Panc1 (cell line): ENCODE data around the gene NDUFS7. TPM values are rescaled to one million over a fixed set of nuclear protein-coding genes. Genes with fewer than 3 reads are reported as not detected.

Source experiments
- ATAC-seq: fragments of 200-7000 bp; cut with Tn5 transposase; 2 replicates; pipeline ENCODE4 v1.9.1; 2020; ENCODE audit warnings: mild to moderate bottlenecking, moderate library complexity
- BruUV-seq: library from RNA; stranded (reverse); fragments of 400-500 nt; replicated peaks from 2 replicates; lab custom pipeline; 2021; lab: Mats Ljungman, UMichigan
- CTCF ChIA-PET: fragments of 300-600 bp; sonication (Branson Sonifier 250); formaldehyde crosslinking; loops from one replicate; lab custom pipeline; 2022; ENCODE audit warnings: antibody characterized with exemption; lab: Charles Lee
- POLR2A ChIA-PET: fragments of 300-600 bp; sonication (Branson Sonifier 250); formaldehyde crosslinking; loops from one replicate; lab custom pipeline; 2022; ENCODE audit warnings: antibody characterized with exemption; lab: Charles Lee
- DNase-seq: peaks from one replicate; pipeline ENCODE4 v3.0.0-alpha.2; 2010; ENCODE audit warnings: low read depth, low spot score
- H3K27ac ChIP-seq: 2 replicates; pipeline ENCODE4 v1.5.1; 2011; ENCODE audit warnings: mild to moderate bottlenecking, low read length, inconsistent platforms
- H3K27me3 ChIP-seq: fragments of 200-500 bp; sonication (Bioruptor generic); 2 replicates; pipeline ENCODE4 v1.6.0; 2014; ENCODE audit warnings: low read length, inconsistent platforms; ENCODE audit not compliant: control insufficient read depth, insufficient read depth
- H3K36me3 ChIP-seq: fragments of 200-500 bp; sonication (Bioruptor generic); 2 replicates; pipeline ENCODE4 v1.5.1; 2014; ENCODE audit warnings: inconsistent platforms, mild to moderate bottlenecking, low read length, moderate library complexity; ENCODE audit not compliant: control insufficient read depth, insufficient read depth
- H3K4me1 ChIP-seq: 2 replicates; pipeline ENCODE4 v1.5.1; 2011; ENCODE audit warnings: inconsistent platforms, mild to moderate bottlenecking, low read length, moderate library complexity; ENCODE audit not compliant: control insufficient read depth, insufficient read depth
- H3K4me3 ChIP-seq, 2 experiments: 2 replicates each; pipeline ENCODE4 v1.5.1; 2011 to 2012; ENCODE audit warnings: low read depth in 2 of 2, low read length in 2 of 2, mild to moderate bottlenecking in 2 of 2, inconsistent platforms in 1 of 2, moderate library complexity in 1 of 2
- H3K9me3 ChIP-seq: fragments of 200-500 bp; sonication (Bioruptor generic); 2 replicates; pipeline ENCODE4 v1.5.1; 2014; ENCODE audit warnings: low read depth, mild to moderate bottlenecking, inconsistent platforms, low read length, moderate library complexity; ENCODE audit not compliant: control insufficient read depth, insufficient read depth
- POLR2AphosphoS5 ChIP-seq: IDR thresholded peaks from 2 replicates; pipeline ENCODE4 v1.6.1; 2012; ENCODE audit warnings: mild to moderate bottlenecking, low read depth, low read length, moderate library complexity
- SIN3A ChIP-seq: IDR thresholded peaks from 2 replicates; pipeline ENCODE4 v1.6.1; 2012; ENCODE audit warnings: low read depth, mild to moderate bottlenecking, low read length, moderate library complexity, borderline replicate concordance; ENCODE audit not compliant: insufficient read depth
- TCF7L2 ChIP-seq: IDR thresholded peaks from 2 replicates; pipeline ENCODE4 v1.6.1; 2011; ENCODE audit warnings: mild to moderate bottlenecking, low read depth, low read length, inconsistent platforms
- in situ Hi-C: cut with HindIII; loops from 2 replicates; pipeline ENCODE4 v1.10.0; 2016; ENCODE audit warnings: low sequenced_read_pairs, low pct_unique_long_range_greater_than_20kb
- intact Hi-C: fragments of 100-400 bp; cut with micrococcal nuclease; formaldehyde crosslinking; loops from one replicate; pipeline ENCODE4 v1.10.0; 2022; ENCODE audit not compliant: unreplicated experiment
- total RNA-seq: library from RNA; stranded (reverse); gene quantifications from one replicate; pipeline ENCODE4 v1.2.1, GENCODE V29; 2021; ENCODE audit not compliant: unreplicated experiment
- TF ChIP-seq, protein P1 (sequence below), 2 experiments: IDR thresholded peaks; 2 replicates each; pipeline ENCODE4 v1.6.1; 2011 to 2012; ENCODE audit warnings: low read depth in 2 of 2, control low read depth in 1 of 2, low read length in 1 of 2, mild to moderate bottlenecking in 1 of 2, moderate library complexity in 1 of 2; ENCODE audit not compliant: insufficient read depth in 1 of 2
- TF ChIP-seq, protein P2 (sequence below): fragments of 450-650 bp; IDR thresholded peaks from 2 replicates; pipeline ENCODE4 v1.5.1; 2017; ENCODE audit warnings: mild to moderate bottlenecking

Gene NDUFS7
- total RNA-seq, 1 experiment from 2014 or later = 73.0 TPM

DNA sequence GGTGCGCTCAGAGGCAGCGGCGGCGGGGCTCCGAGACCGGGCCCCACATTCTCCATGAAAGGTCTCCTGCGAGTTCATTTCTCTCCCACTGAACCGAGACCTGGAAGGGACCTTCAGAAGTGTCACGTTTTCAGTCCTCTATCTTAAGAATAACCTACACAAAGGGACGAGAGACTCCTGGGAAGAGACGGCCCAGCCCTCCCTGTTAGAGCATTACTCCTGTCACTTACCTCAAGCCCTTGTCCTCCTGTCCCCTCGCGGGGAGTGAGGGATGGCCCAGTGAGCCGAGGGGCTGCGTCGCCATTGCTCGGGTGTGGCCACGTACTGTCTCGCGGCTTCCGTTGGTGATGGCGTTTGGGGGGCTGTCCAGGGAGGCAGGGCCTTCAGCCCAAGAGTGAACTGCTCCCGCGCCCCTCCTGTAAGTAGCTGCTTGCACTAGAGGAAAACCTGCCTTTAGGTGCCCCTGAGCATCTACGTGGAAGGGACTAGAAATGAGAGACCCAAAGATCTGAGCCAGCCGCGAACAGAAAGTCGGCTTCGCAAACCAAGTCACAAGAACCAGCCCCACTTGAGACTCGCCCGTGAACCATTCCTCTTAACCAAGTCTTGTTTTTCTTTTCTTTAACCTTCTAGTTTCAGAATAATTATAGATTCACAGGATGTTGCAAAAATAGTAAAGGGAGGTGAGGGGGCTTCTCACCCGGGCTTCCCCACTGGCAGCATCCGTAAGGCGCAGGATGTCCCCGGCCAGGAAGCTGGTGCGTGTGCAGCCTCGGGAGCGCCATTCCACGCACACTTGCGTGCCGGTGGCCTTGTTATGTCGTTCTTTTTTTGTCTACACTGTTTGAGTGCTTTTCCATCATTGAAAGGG is 21.1 kb upstream of the NDUFS7 start:
- POLR2A ChIA-PET = no interaction called here
- H3K4me3 ChIP-seq = no peak overlapping the region
- H3K4me1 ChIP-seq = no peaks in the 10 kb centered on the region
- intact Hi-C loops (no loop called here), in situ Hi-C loops (no loop called here)
- no peak overlapping the region for H3K27ac ChIP-seq
- no TSS peak for BruUV-seq
- peaks cover 6% of the 10 kb centered on the region for H3K36me3 ChIP-seq
- H3K27me3 ChIP-seq = no peaks in the 10 kb centered on the region
- TF ChIP-seq, protein P1, sequence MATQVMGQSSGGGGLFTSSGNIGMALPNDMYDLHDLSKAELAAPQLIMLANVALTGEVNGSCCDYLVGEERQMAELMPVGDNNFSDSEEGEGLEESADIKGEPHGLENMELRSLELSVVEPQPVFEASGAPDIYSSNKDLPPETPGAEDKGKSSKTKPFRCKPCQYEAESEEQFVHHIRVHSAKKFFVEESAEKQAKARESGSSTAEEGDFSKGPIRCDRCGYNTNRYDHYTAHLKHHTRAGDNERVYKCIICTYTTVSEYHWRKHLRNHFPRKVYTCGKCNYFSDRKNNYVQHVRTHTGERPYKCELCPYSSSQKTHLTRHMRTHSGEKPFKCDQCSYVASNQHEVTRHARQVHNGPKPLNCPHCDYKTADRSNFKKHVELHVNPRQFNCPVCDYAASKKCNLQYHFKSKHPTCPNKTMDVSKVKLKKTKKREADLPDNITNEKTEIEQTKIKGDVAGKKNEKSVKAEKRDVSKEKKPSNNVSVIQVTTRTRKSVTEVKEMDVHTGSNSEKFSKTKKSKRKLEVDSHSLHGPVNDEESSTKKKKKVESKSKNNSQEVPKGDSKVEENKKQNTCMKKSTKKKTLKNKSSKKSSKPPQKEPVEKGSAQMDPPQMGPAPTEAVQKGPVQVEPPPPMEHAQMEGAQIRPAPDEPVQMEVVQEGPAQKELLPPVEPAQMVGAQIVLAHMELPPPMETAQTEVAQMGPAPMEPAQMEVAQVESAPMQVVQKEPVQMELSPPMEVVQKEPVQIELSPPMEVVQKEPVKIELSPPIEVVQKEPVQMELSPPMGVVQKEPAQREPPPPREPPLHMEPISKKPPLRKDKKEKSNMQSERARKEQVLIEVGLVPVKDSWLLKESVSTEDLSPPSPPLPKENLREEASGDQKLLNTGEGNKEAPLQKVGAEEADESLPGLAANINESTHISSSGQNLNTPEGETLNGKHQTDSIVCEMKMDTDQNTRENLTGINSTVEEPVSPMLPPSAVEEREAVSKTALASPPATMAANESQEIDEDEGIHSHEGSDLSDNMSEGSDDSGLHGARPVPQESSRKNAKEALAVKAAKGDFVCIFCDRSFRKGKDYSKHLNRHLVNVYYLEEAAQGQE (IDR thresholded peaks at IDR 0.05; ENCODE audit: insufficient read depth in 1 of 2, low read depth in 2 of 2, low read length in 1 of 2) = no peak
- TF ChIP-seq TCF7L2 (no peak), POLR2AphosphoS5 (no peak), SIN3A (no peak)
- TF ChIP-seq, protein P2, sequence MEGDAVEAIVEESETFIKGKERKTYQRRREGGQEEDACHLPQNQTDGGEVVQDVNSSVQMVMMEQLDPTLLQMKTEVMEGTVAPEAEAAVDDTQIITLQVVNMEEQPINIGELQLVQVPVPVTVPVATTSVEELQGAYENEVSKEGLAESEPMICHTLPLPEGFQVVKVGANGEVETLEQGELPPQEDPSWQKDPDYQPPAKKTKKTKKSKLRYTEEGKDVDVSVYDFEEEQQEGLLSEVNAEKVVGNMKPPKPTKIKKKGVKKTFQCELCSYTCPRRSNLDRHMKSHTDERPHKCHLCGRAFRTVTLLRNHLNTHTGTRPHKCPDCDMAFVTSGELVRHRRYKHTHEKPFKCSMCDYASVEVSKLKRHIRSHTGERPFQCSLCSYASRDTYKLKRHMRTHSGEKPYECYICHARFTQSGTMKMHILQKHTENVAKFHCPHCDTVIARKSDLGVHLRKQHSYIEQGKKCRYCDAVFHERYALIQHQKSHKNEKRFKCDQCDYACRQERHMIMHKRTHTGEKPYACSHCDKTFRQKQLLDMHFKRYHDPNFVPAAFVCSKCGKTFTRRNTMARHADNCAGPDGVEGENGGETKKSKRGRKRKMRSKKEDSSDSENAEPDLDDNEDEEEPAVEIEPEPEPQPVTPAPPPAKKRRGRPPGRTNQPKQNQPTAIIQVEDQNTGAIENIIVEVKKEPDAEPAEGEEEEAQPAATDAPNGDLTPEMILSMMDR = no peak
- DNase-seq (no peak), ATAC-seq (no peak)
- CTCF ChIA-PET = no interaction called here
- no peaks in the 10 kb centered on the region for H3K9me3 ChIP-seq

DNA sequence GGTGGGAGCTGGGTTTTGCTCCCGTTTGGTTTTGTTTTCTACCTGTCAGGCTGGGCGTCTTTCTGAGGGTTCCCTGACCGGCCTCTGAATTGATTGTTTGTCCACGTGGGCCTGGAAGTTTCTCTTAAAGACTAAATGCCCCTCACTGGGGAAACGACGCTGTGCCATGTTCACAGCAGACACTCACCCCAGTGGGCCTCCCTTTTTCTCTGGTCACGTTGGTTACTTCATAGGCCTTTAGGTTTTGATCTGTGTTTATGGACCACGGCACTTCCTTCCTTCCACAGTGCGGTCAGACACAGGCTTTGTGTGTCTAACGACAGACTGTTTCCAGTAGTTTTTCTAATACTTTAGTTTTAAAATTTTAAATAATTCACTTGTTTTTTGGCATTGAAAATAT is 20.1 kb upstream of the NDUFS7 start:
- BruUV-seq = no TSS peak
- DNase-seq = no peak

More for the DNA sequence above, 20.1 kb upstream of the NDUFS7 start:
- intact Hi-C loops (no loop called here), in situ Hi-C loops (no loop called here)
- no peaks in the 10 kb centered on the region for H3K9me3 ChIP-seq
- TF ChIP-seq TCF7L2 (no peak), POLR2AphosphoS5 (no peak)
- TF ChIP-seq, protein P1 (IDR thresholded peaks at IDR 0.05; ENCODE audit: insufficient read depth in 1 of 2, low read depth in 2 of 2, low read length in 1 of 2) = no peak
- TF ChIP-seq, protein P2 = no peak
- H3K36me3 ChIP-seq = no peaks in the 10 kb centered on the region; the same call in 1 of the 2 replicates
- ChIA-PET CTCF (no interaction called here), POLR2A (no interaction called here)
- H3K27ac ChIP-seq = no peak overlapping the region
- no peaks in the 10 kb centered on the region for H3K4me1 ChIP-seq
- ATAC-seq = no peak
- no peaks in the 10 kb centered on the region for H3K27me3 ChIP-seq
- H3K4me3 ChIP-seq = no peak overlapping the region
